Stimulated activated CD4-positive, alpha-beta T cell treated with anti-CD3 and anti-CD28 coated beads, Interleukin-1b, Interleukin-23, amount 100 ng/mL, for 1 hour (primary cell): ENCODE data around the gene PDPR.
"Not testable (repeated sequence)": the region's sequence is repeated elsewhere in the genome, so short reads cannot be mapped to it uniquely, and the experiment has no call there.

Experiments
- DNase-seq, 2 donors: peaks; one replicate each; pipeline ENCODE4 v3.0.0-alpha.2; 2020; ENCODE audit warnings: low read depth in 2 of 2

PDPR gene

GRCh38 chr16:70113982-70114826, at the start of gene PDPR:
PDPR (plus strand) TSS chr16:70114332; CDS start chr16:70120493, 6,161 bp downstream.
- peak; percentile 84 to 85 for DNase-seq

- DNase-seq = peak; percentile 21 to 48
Observed at GRCh38 chr16:70064841-70065370, 49.2 kb upstream of the PDPR start.

GRCh38 chr16:70065376-70065745, 48.8 kb upstream of the PDPR start:
- not testable (repeated sequence) for DNase-seq

- DNase-seq = peak; percentile 87 to 90
Observed at GRCh38 chr16:70065746-70066658, 48.1 kb upstream of the PDPR start.

- DNase-seq = not testable (repeated sequence)
Observed at GRCh38 chr16:70066751-70067150, 47.4 kb upstream of the PDPR start.

GRCh38 chr16:70079081-70079480, 35.1 kb upstream of the PDPR start:
- not testable (repeated sequence) for DNase-seq

GRCh38 chr16:70081219-70081618, 32.9 kb upstream of the PDPR start:
- DNase-seq = not testable (repeated sequence)

GRCh38 chr16:70083931-70084330, 30.2 kb upstream of the PDPR start:
- not testable (repeated sequence) for DNase-seq

- DNase-seq = not testable (repeated sequence)
Observed at GRCh38 chr16:70088160-70088559, 26.0 kb upstream of the PDPR start.

GRCh38 chr16:70088877-70089276, 25.3 kb upstream of the PDPR start:
- not testable (repeated sequence) for DNase-seq

GRCh38 chr16:70089289-70089688, 24.8 kb upstream of the PDPR start:
- not testable (repeated sequence) for DNase-seq

GRCh38 chr16:70091104-70091503, 23.0 kb upstream of the PDPR start:
- DNase-seq = not testable (repeated sequence)

- not testable (repeated sequence) for DNase-seq
Observed at GRCh38 chr16:70094096-70094495, 20.0 kb upstream of the PDPR start.

- DNase-seq = not testable (repeated sequence)
Observed at GRCh38 chr16:70109583-70110279, 4.4 kb upstream of the PDPR start.

GRCh38 chr16:70112162-70112561, 2.0 kb upstream of the PDPR start:
- DNase-seq = not testable (repeated sequence)

GRCh38 chr16:70113599-70113981, 542 bp upstream of the PDPR start:
- DNase-seq = not testable (repeated sequence)

- not testable (repeated sequence) for DNase-seq
Observed at GRCh38 chr16:70118354-70118753, 4.2 kb downstream of the PDPR start.

GRCh38 chr16:70118776-70119175, 4.6 kb downstream of the PDPR start:
- DNase-seq = not testable (repeated sequence)

- DNase-seq = not testable (repeated sequence)
Observed at GRCh38 chr16:70120398-70120797, 6.3 kb downstream of the PDPR start.

GRCh38 chr16:70123822-70124221, 9.7 kb downstream of the PDPR start:
- DNase-seq = not testable (repeated sequence)

GRCh38 chr16:70126226-70126625, 12.1 kb downstream of the PDPR start:
- not testable (repeated sequence) for DNase-seq
